Right forelimb (tissue), 1 donor: Measurements from ENCODE around the gene CXCL14.
"Not testable (repeated sequence)": the region's sequence is repeated elsewhere in the genome, so short reads cannot be mapped to it uniquely, and the experiment has no call there.

Source experiments
- DNase-seq: peaks from one replicate; pipeline ENCODE4 v3.0.0-alpha.2; 2018

Gene CXCL14

DNA sequence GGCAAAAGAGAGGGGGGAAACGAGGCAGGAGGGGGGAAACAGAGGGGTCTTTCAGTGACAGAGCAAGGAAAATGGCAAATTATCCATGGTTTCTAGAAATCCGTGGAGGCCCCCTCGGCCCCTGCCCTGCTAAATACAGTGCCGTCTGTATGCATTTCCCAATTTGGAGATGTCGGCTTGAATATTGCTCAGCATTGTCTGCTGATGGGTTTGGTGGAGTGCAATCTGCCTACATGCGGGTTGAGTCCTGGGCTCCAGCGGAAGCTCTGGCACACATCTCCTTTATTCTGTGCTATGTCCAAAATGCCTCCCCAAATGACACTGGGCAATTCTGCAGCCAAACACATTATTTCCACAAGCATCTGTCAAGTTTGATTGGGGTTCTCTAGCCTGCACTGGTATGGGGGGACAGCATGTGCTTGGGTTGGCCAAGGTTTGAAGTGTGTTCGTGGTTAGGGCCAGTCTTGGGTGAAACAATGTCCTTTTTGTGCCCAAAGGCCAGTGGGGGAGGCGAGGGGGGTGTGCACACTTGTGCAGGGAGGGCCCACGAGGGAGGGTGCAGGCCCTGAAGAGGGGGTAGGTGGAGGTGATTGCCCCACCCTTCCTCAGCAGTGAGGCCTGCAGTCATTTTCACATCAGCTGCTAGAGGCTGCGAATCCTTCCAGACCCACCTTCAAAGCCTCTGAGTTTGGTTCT lies 36.8 kb downstream of the CXCL14 start:
- DNase-seq = no peak

- no peak for DNase-seq
Measured at GRCh38 chr5:135539430-135540005, 39.3 kb downstream of the CXCL14 start.

DNA sequence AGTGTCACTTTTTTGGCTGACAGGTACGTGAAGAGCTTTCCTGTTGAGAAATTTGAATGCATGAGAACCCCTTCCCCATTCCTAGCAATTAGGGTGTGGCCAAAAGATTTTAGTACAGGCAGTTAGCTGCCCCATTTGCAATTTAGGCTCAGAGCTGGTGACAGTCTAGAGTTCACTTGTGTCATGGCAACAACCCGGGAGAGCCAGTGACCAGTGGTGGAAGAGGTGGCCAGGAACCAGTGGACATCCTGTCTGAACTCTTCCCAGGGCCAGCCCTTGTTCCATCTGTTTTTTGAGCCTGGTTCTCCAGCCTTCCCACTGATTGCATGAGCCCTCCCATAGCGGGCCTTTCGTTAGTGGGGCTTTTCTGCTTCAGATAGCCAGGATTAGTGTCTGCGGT lies 40.5 kb downstream of the CXCL14 start:
- DNase-seq = no peak

DNA sequence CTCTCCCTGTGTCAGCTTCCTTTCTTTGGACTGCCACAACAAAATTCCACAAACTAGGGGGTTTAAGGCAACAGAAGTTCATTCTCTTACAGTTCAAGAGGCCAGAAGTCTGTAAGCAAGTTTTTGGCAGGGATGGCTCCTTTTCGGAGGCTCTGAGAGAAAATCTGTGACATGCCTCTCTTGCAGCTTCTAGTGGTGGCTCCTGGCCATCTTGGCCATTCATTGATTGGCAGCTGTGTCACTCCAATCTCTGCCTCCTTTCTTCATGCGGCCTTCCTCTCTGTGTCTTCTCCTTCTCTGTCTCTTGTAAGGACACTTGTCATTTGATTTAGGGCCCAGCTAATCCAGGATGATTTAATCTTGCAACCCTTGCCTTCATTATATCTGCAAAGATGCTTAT lies 41.0 kb downstream of the CXCL14 start:
- DNase-seq = no peak

GRCh38 chr5:135537271-135537670 lies 41.5 kb downstream of the CXCL14 start:
- no peak for DNase-seq

- DNase-seq = no peak
Measured at GRCh38 chr5:135535820-135536801, 42.7 kb downstream of the CXCL14 start, which contains the start of gene NEUROG1. Gene NEUROG1, minus strand, starts transcription at chr5:135535964. Its CDS starts 274 bp downstream, at chr5:135535690.

DNA sequence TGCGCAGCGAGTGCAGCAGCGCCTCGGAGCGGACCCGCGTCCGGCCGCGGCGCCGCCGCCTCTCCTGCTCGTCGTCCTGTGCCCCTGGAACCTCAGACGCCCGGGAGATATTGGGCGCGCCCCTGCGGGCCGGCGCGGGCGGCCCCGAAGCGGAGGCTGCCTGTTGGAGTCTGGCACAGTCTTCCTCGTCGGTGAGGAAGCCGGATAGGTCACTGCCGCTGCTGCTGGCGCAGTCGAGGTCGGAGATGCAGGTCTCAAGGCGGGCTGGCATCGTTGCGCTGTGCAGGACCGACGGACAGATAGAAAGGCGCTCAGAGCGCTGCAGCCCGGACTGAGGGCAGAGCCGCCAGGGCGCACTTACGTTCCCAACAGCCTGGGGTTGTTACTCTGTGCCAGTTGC lies 43.4 kb downstream of the CXCL14 start:
- DNase-seq = no peak

GRCh38 chr5:135534609-135535419 lies 44.0 kb downstream of the CXCL14 start:
- no peak for DNase-seq

- DNase-seq = no peak
Measured at GRCh38 chr5:135533794-135534193, 45.0 kb downstream of the CXCL14 start.

DNA sequence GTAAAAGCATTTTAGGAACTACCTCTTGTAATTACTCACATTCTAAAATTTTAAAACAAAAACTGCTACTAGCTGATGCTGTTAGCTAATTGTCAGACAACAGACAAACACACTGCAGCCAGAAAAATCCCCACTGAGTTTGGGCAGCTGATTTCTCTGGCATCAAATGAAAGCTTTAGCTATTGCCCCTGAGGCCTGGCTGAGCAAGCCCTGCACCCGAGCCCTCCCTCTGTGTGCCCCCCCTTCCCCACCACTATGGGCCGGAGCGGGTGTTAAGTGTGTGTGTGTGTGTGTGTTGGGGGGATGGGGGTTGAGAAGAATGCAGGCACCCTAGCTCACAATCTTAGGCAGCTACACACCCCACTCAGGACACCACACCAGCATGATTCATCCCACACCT lies 45.5 kb downstream of the CXCL14 start:
- DNase-seq = no peak

DNA sequence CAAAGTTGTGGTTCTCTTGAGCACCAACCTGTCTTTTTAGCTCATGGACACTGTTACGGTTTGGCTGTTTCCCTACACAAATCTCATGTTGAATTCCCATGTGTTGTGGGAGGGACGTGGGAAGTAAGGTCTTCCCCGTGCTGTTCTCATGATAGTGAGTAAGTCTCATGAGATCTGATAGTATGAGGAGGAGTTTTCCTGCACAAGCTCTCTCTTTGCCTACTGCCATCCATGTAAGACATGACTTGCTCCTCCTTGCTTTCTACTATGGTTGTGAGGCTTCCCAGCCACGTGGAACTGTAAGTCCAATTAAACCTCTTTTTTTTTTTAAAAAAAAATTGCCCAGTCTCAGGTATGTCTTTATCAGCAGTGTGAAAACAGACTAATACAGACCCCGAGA lies 49.2 kb downstream of the CXCL14 start:
- DNase-seq = not testable (repeated sequence)

- DNase-seq = no peak
Measured at GRCh38 chr5:135526924-135527323, 51.9 kb downstream of the CXCL14 start.

DNA sequence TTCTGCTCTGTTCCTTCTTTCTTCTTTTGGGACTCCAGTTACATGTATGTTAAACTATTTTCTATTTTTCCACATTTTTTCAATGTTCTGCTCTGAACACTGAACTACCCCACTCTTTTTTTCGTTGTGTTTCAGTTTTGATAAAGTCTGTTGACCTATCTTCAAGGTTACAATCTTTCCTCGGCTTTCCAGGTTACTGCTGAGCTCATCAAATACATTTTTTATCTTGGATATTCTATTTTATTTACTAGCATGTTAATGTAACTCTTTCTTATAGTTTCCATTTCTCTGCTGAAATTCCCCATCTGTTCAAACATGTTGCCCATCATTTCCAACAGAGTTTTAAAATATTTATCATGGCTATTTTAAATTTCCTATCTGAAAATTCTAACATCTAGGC lies 56.8 kb downstream of the CXCL14 start:
- no peak for DNase-seq
